PC-3 (cell line): ENCODE results near the gene TAP1.

Source experiments
- CTCF ChIP-seq: fragments of 300-600 bp; sonication (generic); conservative IDR thresholded peaks from 2 replicates; pipeline ENCODE4 v1.5.1; 2017; ENCODE audit warnings: antibody characterized with exemption, low read depth, mild to moderate bottlenecking, low read length
- EZH2 ChIP-seq: fragments of 300-600 bp; sonication (generic); IDR thresholded peaks from one replicate; pipeline ENCODE4 v1.6.1; 2017; ENCODE audit warnings: antibody characterized with exemption, mild to moderate bottlenecking, low read length; ENCODE audit not compliant: unreplicated experiment

- TF ChIP-seq CTCF (no peak), EZH2 (no peak)
Observed at GRCh38 chr6:32889533-32889932, 36.0 kb upstream of the TAP1 start.
